Mesothelial cell of epicardium (in vitro differentiated cells): ENCODE measurements around the gene PRRT1. TPM values are rescaled to one million over a fixed set of nuclear protein-coding genes. Genes with fewer than 3 reads are reported as not detected.
"Not testable (repeated sequence)": the region's sequence is repeated elsewhere in the genome, so short reads cannot be mapped to it uniquely, and the experiment has no call there.

ENCODE experiments used
- DNase-seq, 2 experiments: peaks; one replicate each; pipeline ENCODE4 v3.0.0; 2021; ENCODE audit warnings: low spot score in 2 of 2; ENCODE audit not compliant: unreplicated experiment in 2 of 2
- H3K27ac Mint-ChIP-seq: 2 replicates; pipeline ENCODE4 v1.8.0; 2021; ENCODE audit warnings: mixed read lengths
- H3K27me3 Mint-ChIP-seq: 2 replicates; pipeline ENCODE4 v1.8.0; 2021; ENCODE audit warnings: low read depth, mixed read lengths
- H3K36me3 Mint-ChIP-seq: 2 replicates; pipeline ENCODE4 v1.8.0; 2021; ENCODE audit warnings: mixed read lengths
- H3K4me1 Mint-ChIP-seq: 2 replicates; pipeline ENCODE4 v1.8.0; 2021; ENCODE audit warnings: mixed read lengths
- H3K4me3 Mint-ChIP-seq: 2 replicates; pipeline ENCODE4 v1.8.0; 2021; ENCODE audit warnings: mild to moderate bottlenecking, moderate library complexity, mixed read lengths
- H3K9me3 Mint-ChIP-seq: 2 replicates; pipeline ENCODE4 v1.8.0; 2021; ENCODE audit warnings: mixed read lengths
- CTCF ChIP-seq: fragments of 200-600 bp; sonication (generic); IDR thresholded peaks from one replicate; pipeline ENCODE4 v1.5.0; 2021; ENCODE audit warnings: antibody characterized with exemption; ENCODE audit not compliant: unreplicated experiment
- total RNA-seq: library from RNA; stranded (reverse); gene quantifications from 3 replicates; pipeline ENCODE4 v1.2.1, GENCODE V29; 2021

PRRT1 gene
- total RNA-seq, 1 donor from 2014 or later = 3.0 TPM

- Mint-ChIP-seq H3K4me1 (peaks cover 46% of the 10 kb centered on the region), H3K4me3 (peak overlapping the region; percentile 94), H3K36me3 (no peaks in the 10 kb centered on the region), H3K9me3 (no peaks in the 10 kb centered on the region), H3K27me3 (no peaks in the 10 kb centered on the region), H3K27ac (peak overlapping the region; percentile 100)
- TF ChIP-seq CTCF = peak; percentile 24
- DNase-seq = peak; percentile 64 to 76
Observed at GRCh38 chr6:32195902-32196681, 44.4 kb upstream of the PRRT1 start.

GRCh38 chr6:32195652-32195901 lies 43.8 kb upstream of the PRRT1 start:
- H3K4me1 Mint-ChIP-seq = peaks cover 50% of the 10 kb centered on the region
- TF ChIP-seq CTCF = peak; percentile 66
- DNase-seq = peak; percentile 100
- peak overlapping the region; percentile 94 for H3K4me3 Mint-ChIP-seq
- no peaks in the 10 kb centered on the region for H3K36me3 Mint-ChIP-seq
- H3K27ac Mint-ChIP-seq = peak overlapping the region; percentile 100
- H3K9me3 Mint-ChIP-seq = no peaks in the 10 kb centered on the region
- no peaks in the 10 kb centered on the region for H3K27me3 Mint-ChIP-seq

- Mint-ChIP-seq H3K4me3 (peak overlapping the region; percentile 94), H3K9me3 (no peaks in the 10 kb centered on the region), H3K36me3 (no peaks in the 10 kb centered on the region), H3K27ac (peak overlapping the region; percentile 99), H3K27me3 (no peaks in the 10 kb centered on the region), H3K4me1 (peaks cover 53% of the 10 kb centered on the region)
- DNase-seq = no peak
- no peak for TF ChIP-seq CTCF
Observed at GRCh38 chr6:32194825-32195651, 43.3 kb upstream of the PRRT1 start.

- TF ChIP-seq CTCF = no peak
- H3K4me3 Mint-ChIP-seq = peak overlapping the region; percentile 94
- H3K27me3 Mint-ChIP-seq = no peaks in the 10 kb centered on the region
- H3K9me3 Mint-ChIP-seq = no peaks in the 10 kb centered on the region
- no peaks in the 10 kb centered on the region for H3K36me3 Mint-ChIP-seq
- no peak for DNase-seq
- peak overlapping the region; percentile 99 for H3K27ac Mint-ChIP-seq
- peaks cover 53% of the 10 kb centered on the region for H3K4me1 Mint-ChIP-seq
Observed at GRCh38 chr6:32194388-32194787, 42.6 kb upstream of the PRRT1 start.

- H3K4me3 Mint-ChIP-seq = peak overlapping the region; percentile 51
- H3K4me1 Mint-ChIP-seq = peaks cover 65% of the 10 kb centered on the region
Observed at GRCh38 chr6:32193096-32193495, 41.4 kb upstream of the PRRT1 start.

GRCh38 chr6:32192608-32193039 lies 40.9 kb upstream of the PRRT1 start, which contains the start of gene GPSM3:
GPSM3 (minus strand) TSS chr6:32192643; CDS start chr6:32192513, 130 bp downstream.
- peaks cover 68% of the 10 kb centered on the region for H3K4me1 Mint-ChIP-seq
- H3K4me3 Mint-ChIP-seq = peak within 1 kb of the TSS; percentile 51
- TF ChIP-seq CTCF = no peak
- peak within 1 kb of the TSS; percentile 94 for H3K27ac Mint-ChIP-seq
- DNase-seq = no peak
- H3K27me3 Mint-ChIP-seq = no peaks in the 10 kb centered on the region
- peaks cover 2% of the 10 kb centered on the region for H3K36me3 Mint-ChIP-seq
- no peaks in the 10 kb centered on the region for H3K9me3 Mint-ChIP-seq

More at GRCh38 chr6:32193096-32193495, 41.4 kb upstream of the PRRT1 start:
- DNase-seq, H3K36me3 Mint-ChIP-seq, H3K9me3 Mint-ChIP-seq, H3K27me3 Mint-ChIP-seq: not testable (repeated sequence)
- H3K27ac Mint-ChIP-seq = peak overlapping the region; percentile 94
